K562 (cell line): ENCODE measurements around the gene ZFAND6. TPM values are rescaled to one million over a fixed set of nuclear protein-coding genes. Genes with fewer than 3 reads are reported as not detected.

Source experiments
- CHD1 ChIP-seq: fragments of 200-600 bp; sonication (generic); IDR thresholded peaks from one replicate; pipeline ENCODE4 v1.6.1; 2012; ENCODE audit warnings: mild to moderate bottlenecking, moderate library complexity, low read length, inconsistent platforms
- MECOM ChIP-seq: fragments of 250-450 bp; sonication (Bioruptor Pico); IDR thresholded peaks from 2 replicates; pipeline ENCODE4 v1.8.0; 2022; ENCODE audit warnings: inconsistent platforms
- MTA3 ChIP-seq: fragments of 450-650 bp; formaldehyde crosslinking; IDR thresholded peaks from 2 replicates; pipeline ENCODE4 v1.6.1; 2017; ENCODE audit warnings: mild to moderate bottlenecking, borderline replicate concordance
- RBM34 ChIP-seq: fragments of 200-400 bp; formaldehyde crosslinking; IDR thresholded peaks from 2 replicates; pipeline ENCODE4 v1.6.1; 2018; ENCODE audit warnings: low read length, borderline replicate concordance; ENCODE audit not compliant: insufficient read depth
- SMARCE1 ChIP-seq: fragments of 450-650 bp; IDR thresholded peaks from 2 replicates; pipeline ENCODE4 v1.7.1; 2016; ENCODE audit warnings: mild to moderate bottlenecking
- TEAD4 ChIP-seq, 2 experiments: sonication (generic) in 1 of 2; formaldehyde crosslinking in 1 of 2; IDR thresholded peaks; 2 replicates each; pipeline versions ENCODE4 v1.6.1 to v1.8.0; 2012 to 2022; ENCODE audit warnings: borderline replicate concordance in 1 of 2, inconsistent platforms in 1 of 2, low read length in 1 of 2, mild to moderate bottlenecking in 1 of 2, missing genetic modification reagents in 1 of 2
- ZNF263 ChIP-seq: sonication (generic); formaldehyde crosslinking; IDR thresholded peaks from 2 replicates; pipeline ENCODE4 v1.8.0; 2022; ENCODE audit warnings: mild to moderate bottlenecking, missing genetic modification reagents, borderline replicate concordance
- ZNF347 ChIP-seq: fragments of 450-650 bp; formaldehyde crosslinking; IDR thresholded peaks from 2 replicates; pipeline ENCODE4 v1.4.0; 2020; ENCODE audit warnings: low read depth, mild to moderate bottlenecking, moderate library complexity
- polyA plus RNA-seq, 8 experiments: library from polyadenylated mRNA; depleted of rRNA in 4 of 8; stranded (reverse) in 5 of 8; unstranded in 3 of 8; fragments of >200 nt; fragmentation: Nextera tagmentation in 2 of 8; fragmentation: Illumina TruSeq in 1 of 8; extraction: Ambion mirVana in 2 of 8; extraction: Trizol in 1 of 8; gene quantifications; 2 replicates each; pipeline versions ENCODE4 v1.2.1 to v1.2.3, GENCODE V29; 2011 to 2014; ENCODE audit warnings: inconsistent platforms in 1 of 8, missing spikeins in 1 of 8
- total RNA-seq, 7 experiments: library from RNA; depleted of rRNA in 6 of 7; stranded (reverse); fragments of >200 nt in 6 of 7; fragmentation: Illumina TruSeq in 2 of 7; extraction: Trizol in 2 of 7; gene quantifications; 2 replicates each; pipeline versions ENCODE4 v1.2.1 to v1.2.3, GENCODE V29; 2011 to 2021; ENCODE audit warnings: low replicate concordance in 1 of 7
- TF ChIP-seq, protein P1 (sequence below): fragments of 450-650 bp; IDR thresholded peaks from 2 replicates; pipeline ENCODE4 v1.6.1; 2016; ENCODE audit warnings: mild to moderate bottlenecking, moderate library complexity
- TF ChIP-seq, protein P2 (sequence below): IDR thresholded peaks from 2 replicates; pipeline ENCODE4 v1.6.1; 2012; ENCODE audit warnings: low read depth, low read length, improper control_type of control experiment, borderline replicate concordance
- TF ChIP-seq, protein P3 (sequence below), 3 experiments: fragments of 200-800 bp in 1 of 3; sonication (Bioruptor generic) in 1 of 3; sonication (generic) in 1 of 3; formaldehyde crosslinking in 1 of 3; IDR thresholded peaks; 2 replicates each; pipeline versions ENCODE4 v1.6.1 to v1.8.0; 2016 to 2022; ENCODE audit warnings: mild to moderate bottlenecking in 2 of 3, missing compliant biosample characterization in 2 of 3, missing genetic modification characterization in 2 of 3, missing genetic modification reagents in 1 of 3

ZFAND6 gene
- total and polyA plus RNA-seq, 9 of the 15 experiments (the other 6 are each of a cell fraction or from before 2014, with no cell fraction given) = 53.9 to 206 (median 88.9) TPM

DNA sequence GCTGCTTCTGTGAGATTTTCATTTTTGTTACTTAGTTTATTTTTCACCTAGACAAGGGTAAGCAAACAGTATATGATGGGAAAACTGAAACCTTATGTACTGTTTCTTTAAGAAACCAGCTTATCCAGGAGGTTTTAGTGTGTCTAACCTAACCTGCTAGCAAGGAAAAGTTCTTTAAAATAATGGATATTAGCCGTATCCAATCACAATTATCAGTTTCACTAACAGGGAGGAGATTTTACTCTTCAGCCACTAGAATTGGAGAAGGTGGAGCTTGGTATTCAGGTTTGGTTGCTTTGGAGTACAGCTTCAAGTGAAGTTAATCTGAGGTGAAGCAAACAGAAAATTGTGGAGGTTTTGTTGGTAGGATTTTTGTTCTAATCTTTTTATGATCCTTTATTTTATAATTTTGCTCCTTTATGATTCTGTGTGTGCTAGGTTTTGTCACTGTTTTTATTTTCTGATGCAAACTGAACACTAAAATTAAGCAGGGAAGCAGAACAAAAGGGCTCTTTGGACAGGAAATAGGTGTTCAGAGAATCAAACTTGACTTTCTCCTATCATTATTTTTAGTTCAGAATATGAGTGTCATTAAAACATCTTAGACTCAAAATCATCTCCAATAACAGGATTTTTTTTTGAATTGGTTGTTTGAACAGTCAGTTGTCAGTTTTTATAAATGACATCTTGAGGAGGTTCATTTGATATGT lies 13.0 kb downstream of the ZFAND6 start (continued):
- TF ChIP-seq, protein P1, sequence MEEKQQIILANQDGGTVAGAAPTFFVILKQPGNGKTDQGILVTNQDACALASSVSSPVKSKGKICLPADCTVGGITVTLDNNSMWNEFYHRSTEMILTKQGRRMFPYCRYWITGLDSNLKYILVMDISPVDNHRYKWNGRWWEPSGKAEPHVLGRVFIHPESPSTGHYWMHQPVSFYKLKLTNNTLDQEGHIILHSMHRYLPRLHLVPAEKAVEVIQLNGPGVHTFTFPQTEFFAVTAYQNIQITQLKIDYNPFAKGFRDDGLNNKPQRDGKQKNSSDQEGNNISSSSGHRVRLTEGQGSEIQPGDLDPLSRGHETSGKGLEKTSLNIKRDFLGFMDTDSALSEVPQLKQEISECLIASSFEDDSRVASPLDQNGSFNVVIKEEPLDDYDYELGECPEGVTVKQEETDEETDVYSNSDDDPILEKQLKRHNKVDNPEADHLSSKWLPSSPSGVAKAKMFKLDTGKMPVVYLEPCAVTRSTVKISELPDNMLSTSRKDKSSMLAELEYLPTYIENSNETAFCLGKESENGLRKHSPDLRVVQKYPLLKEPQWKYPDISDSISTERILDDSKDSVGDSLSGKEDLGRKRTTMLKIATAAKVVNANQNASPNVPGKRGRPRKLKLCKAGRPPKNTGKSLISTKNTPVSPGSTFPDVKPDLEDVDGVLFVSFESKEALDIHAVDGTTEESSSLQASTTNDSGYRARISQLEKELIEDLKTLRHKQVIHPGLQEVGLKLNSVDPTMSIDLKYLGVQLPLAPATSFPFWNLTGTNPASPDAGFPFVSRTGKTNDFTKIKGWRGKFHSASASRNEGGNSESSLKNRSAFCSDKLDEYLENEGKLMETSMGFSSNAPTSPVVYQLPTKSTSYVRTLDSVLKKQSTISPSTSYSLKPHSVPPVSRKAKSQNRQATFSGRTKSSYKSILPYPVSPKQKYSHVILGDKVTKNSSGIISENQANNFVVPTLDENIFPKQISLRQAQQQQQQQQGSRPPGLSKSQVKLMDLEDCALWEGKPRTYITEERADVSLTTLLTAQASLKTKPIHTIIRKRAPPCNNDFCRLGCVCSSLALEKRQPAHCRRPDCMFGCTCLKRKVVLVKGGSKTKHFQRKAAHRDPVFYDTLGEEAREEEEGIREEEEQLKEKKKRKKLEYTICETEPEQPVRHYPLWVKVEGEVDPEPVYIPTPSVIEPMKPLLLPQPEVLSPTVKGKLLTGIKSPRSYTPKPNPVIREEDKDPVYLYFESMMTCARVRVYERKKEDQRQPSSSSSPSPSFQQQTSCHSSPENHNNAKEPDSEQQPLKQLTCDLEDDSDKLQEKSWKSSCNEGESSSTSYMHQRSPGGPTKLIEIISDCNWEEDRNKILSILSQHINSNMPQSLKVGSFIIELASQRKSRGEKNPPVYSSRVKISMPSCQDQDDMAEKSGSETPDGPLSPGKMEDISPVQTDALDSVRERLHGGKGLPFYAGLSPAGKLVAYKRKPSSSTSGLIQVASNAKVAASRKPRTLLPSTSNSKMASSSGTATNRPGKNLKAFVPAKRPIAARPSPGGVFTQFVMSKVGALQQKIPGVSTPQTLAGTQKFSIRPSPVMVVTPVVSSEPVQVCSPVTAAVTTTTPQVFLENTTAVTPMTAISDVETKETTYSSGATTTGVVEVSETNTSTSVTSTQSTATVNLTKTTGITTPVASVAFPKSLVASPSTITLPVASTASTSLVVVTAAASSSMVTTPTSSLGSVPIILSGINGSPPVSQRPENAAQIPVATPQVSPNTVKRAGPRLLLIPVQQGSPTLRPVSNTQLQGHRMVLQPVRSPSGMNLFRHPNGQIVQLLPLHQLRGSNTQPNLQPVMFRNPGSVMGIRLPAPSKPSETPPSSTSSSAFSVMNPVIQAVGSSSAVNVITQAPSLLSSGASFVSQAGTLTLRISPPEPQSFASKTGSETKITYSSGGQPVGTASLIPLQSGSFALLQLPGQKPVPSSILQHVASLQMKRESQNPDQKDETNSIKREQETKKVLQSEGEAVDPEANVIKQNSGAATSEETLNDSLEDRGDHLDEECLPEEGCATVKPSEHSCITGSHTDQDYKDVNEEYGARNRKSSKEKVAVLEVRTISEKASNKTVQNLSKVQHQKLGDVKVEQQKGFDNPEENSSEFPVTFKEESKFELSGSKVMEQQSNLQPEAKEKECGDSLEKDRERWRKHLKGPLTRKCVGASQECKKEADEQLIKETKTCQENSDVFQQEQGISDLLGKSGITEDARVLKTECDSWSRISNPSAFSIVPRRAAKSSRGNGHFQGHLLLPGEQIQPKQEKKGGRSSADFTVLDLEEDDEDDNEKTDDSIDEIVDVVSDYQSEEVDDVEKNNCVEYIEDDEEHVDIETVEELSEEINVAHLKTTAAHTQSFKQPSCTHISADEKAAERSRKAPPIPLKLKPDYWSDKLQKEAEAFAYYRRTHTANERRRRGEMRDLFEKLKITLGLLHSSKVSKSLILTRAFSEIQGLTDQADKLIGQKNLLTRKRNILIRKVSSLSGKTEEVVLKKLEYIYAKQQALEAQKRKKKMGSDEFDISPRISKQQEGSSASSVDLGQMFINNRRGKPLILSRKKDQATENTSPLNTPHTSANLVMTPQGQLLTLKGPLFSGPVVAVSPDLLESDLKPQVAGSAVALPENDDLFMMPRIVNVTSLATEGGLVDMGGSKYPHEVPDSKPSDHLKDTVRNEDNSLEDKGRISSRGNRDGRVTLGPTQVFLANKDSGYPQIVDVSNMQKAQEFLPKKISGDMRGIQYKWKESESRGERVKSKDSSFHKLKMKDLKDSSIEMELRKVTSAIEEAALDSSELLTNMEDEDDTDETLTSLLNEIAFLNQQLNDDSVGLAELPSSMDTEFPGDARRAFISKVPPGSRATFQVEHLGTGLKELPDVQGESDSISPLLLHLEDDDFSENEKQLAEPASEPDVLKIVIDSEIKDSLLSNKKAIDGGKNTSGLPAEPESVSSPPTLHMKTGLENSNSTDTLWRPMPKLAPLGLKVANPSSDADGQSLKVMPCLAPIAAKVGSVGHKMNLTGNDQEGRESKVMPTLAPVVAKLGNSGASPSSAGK = no peak
- TF ChIP-seq, protein P2, sequence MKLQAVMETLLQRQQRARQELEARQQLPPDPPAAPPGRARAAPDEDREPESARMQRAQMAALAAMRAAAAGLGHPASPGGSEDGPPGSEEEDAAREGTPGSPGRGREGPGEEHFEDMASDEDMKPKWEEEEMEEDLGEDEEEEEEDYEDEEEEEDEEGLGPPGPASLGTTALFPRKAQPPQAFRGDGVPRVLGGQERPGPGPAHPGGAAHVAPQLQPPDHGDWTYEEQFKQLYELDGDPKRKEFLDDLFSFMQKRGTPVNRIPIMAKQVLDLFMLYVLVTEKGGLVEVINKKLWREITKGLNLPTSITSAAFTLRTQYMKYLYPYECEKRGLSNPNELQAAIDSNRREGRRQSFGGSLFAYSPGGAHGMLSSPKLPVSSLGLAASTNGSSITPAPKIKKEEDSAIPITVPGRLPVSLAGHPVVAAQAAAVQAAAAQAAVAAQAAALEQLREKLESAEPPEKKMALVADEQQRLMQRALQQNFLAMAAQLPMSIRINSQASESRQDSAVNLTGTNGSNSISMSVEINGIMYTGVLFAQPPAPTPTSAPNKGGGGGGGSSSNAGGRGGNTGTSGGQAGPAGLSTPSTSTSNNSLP = peak; percentile 28; the same call in 1 of the 2 replicates
- no peak for TF ChIP-seq SMARCE1
- TF ChIP-seq ZNF347 = no peak
- TF ChIP-seq MECOM (CRISPR knock-in tag) = no peak
- TF ChIP-seq RBM34 = no peak
- no peak for TF ChIP-seq CHD1
- no peak for TF ChIP-seq MTA3
- no peak for TF ChIP-seq ZNF263 (CRISPR knock-in tag)
- TF ChIP-seq, protein P3, sequence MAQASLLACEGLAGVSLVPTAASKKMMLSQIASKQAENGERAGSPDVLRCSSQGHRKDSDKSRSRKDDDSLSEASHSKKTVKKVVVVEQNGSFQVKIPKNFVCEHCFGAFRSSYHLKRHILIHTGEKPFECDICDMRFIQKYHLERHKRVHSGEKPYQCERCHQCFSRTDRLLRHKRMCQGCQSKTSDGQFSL (CRISPR knock-in tag; IDR thresholded peaks at IDR 0.05) = no peak
- TF ChIP-seq, protein P3 (tag; IDR thresholded peaks at IDR 0.05) = no peak
- TF ChIP-seq TEAD4 (IDR thresholded peaks at IDR 0.05; ENCODE audit: low read length) = peak; percentile 34; the same call in 1 of the 2 replicates
- TF ChIP-seq TEAD4 (CRISPR knock-in tag; IDR thresholded peaks at IDR 0.05; ENCODE audit: borderline replicate concordance) = no peak
